Stimulated activated naive CD8-positive, alpha-beta T cell treated with anti-CD3 and anti-CD28 coated beads, Interleukin-15, Interleukin-2, amounts not matched to agents 100 ng/mL and 50 ng/mL, for 24 hours (primary cell): ENCODE measurements around the gene PPP1R13B.
"Not testable (repeated sequence)": the region's sequence is repeated elsewhere in the genome, so short reads cannot be mapped to it uniquely, and the experiment has no call there.

Source experiments
- H3K27ac Mint-ChIP-seq: one replicate; pipeline ENCODE4 v1.8.0; 2021; ENCODE audit warnings: mild to moderate bottlenecking, mixed read lengths
- H3K27me3 Mint-ChIP-seq: one replicate; pipeline ENCODE4 v1.8.0; 2021; ENCODE audit warnings: mixed read lengths
- H3K36me3 Mint-ChIP-seq: one replicate; pipeline ENCODE4 v1.8.0; 2021; ENCODE audit warnings: low read depth, mixed read lengths
- H3K4me1 Mint-ChIP-seq: one replicate; pipeline ENCODE4 v1.8.0; 2021; ENCODE audit warnings: low read depth, mixed read lengths
- H3K4me3 Mint-ChIP-seq: one replicate; pipeline ENCODE4 v1.8.0; 2021; ENCODE audit warnings: mild to moderate bottlenecking, mixed read lengths
- H3K9me3 Mint-ChIP-seq: one replicate; pipeline ENCODE4 v1.8.0; 2021; ENCODE audit warnings: mixed read lengths

Gene PPP1R13B

GRCh38 chr14:103808403-103809001 lies 38.9 kb downstream of the PPP1R13B start:
- H3K4me3 Mint-ChIP-seq = no peak overlapping the region
- peaks cover 14% of the 10 kb centered on the region for H3K4me1 Mint-ChIP-seq
- no peaks in the 10 kb centered on the region for H3K9me3 Mint-ChIP-seq
- no peaks in the 10 kb centered on the region for H3K36me3 Mint-ChIP-seq
- no peaks in the 10 kb centered on the region for H3K27me3 Mint-ChIP-seq
- H3K27ac Mint-ChIP-seq = no peak overlapping the region

GRCh38 chr14:103806805-103807204 lies 40.6 kb downstream of the PPP1R13B start:
- H3K4me3 Mint-ChIP-seq = no peak overlapping the region
- no peaks in the 10 kb centered on the region for H3K27me3 Mint-ChIP-seq
- no peaks in the 10 kb centered on the region for H3K36me3 Mint-ChIP-seq
- peaks cover 14% of the 10 kb centered on the region for H3K4me1 Mint-ChIP-seq
- H3K9me3 Mint-ChIP-seq = no peaks in the 10 kb centered on the region
- no peak overlapping the region for H3K27ac Mint-ChIP-seq

GRCh38 chr14:103805708-103806107 lies 41.7 kb downstream of the PPP1R13B start:
- H3K4me3 Mint-ChIP-seq = no peak overlapping the region
- H3K4me1 Mint-ChIP-seq = peaks cover 14% of the 10 kb centered on the region
- H3K27ac Mint-ChIP-seq = no peak overlapping the region
- no peaks in the 10 kb centered on the region for H3K9me3 Mint-ChIP-seq
- no peaks in the 10 kb centered on the region for H3K27me3 Mint-ChIP-seq
- no peaks in the 10 kb centered on the region for H3K36me3 Mint-ChIP-seq

- Mint-ChIP-seq H3K27ac (no peak overlapping the region), H3K4me3 (no peak overlapping the region)
These were observed 43.7 kb downstream of the PPP1R13B start for GRCh38 chr14:103803661-103804060.

GRCh38 chr14:103802356-103802755 lies 45.0 kb downstream of the PPP1R13B start:
- no peaks in the 10 kb centered on the region for H3K9me3 Mint-ChIP-seq
- H3K4me1 Mint-ChIP-seq = peaks cover 14% of the 10 kb centered on the region
- H3K27me3 Mint-ChIP-seq = no peaks in the 10 kb centered on the region
- H3K36me3 Mint-ChIP-seq = no peaks in the 10 kb centered on the region
- no peak overlapping the region for H3K4me3 Mint-ChIP-seq
- H3K27ac Mint-ChIP-seq = no peak overlapping the region

More at GRCh38 chr14:103803661-103804060, 43.7 kb downstream of the PPP1R13B start:
- Mint-ChIP-seq H3K9me3 (no peaks in the 10 kb centered on the region), H3K27me3 (no peaks in the 10 kb centered on the region), H3K36me3 (no peaks in the 10 kb centered on the region), H3K4me1 (peaks cover 14% of the 10 kb centered on the region)

GRCh38 chr14:103801459-103801858 lies 45.9 kb downstream of the PPP1R13B start:
- Mint-ChIP-seq H3K36me3 (no peaks in the 10 kb centered on the region), H3K27ac (no peak overlapping the region), H3K9me3 (no peaks in the 10 kb centered on the region), H3K27me3 (no peaks in the 10 kb centered on the region), H3K4me3 (no peak overlapping the region), H3K4me1 (peaks cover 8% of the 10 kb centered on the region)

- not testable (repeated sequence) for H3K27me3 Mint-ChIP-seq, H3K4me1 Mint-ChIP-seq, H3K9me3 Mint-ChIP-seq, H3K27ac Mint-ChIP-seq, H3K4me3 Mint-ChIP-seq
- peaks cover 12% of the 10 kb centered on the region for H3K36me3 Mint-ChIP-seq
These were observed 54.2 kb downstream of the PPP1R13B start for GRCh38 chr14:103793192-103793591.

GRCh38 chr14:103788086-103788485 lies 59.3 kb downstream of the PPP1R13B start:
- H3K27me3 Mint-ChIP-seq = no peaks in the 10 kb centered on the region
- peaks cover 7% of the 10 kb centered on the region for H3K36me3 Mint-ChIP-seq
- H3K9me3 Mint-ChIP-seq = no peaks in the 10 kb centered on the region
- H3K27ac Mint-ChIP-seq = no peak overlapping the region
- H3K4me1 Mint-ChIP-seq = no peaks in the 10 kb centered on the region
- no peak overlapping the region for H3K4me3 Mint-ChIP-seq

GRCh38 chr14:103782376-103782775 lies 65.0 kb downstream of the PPP1R13B start:
- no peak overlapping the region for H3K4me3 Mint-ChIP-seq
- H3K27me3 Mint-ChIP-seq = no peaks in the 10 kb centered on the region
- peaks cover under 1% of the 10 kb centered on the region for H3K36me3 Mint-ChIP-seq
- H3K27ac Mint-ChIP-seq = no peak overlapping the region
- no peaks in the 10 kb centered on the region for H3K9me3 Mint-ChIP-seq
- no peaks in the 10 kb centered on the region for H3K4me1 Mint-ChIP-seq

- peaks cover 29% of the 10 kb centered on the region for H3K36me3 Mint-ChIP-seq
- H3K4me3 Mint-ChIP-seq, H3K9me3 Mint-ChIP-seq, H3K4me1 Mint-ChIP-seq, H3K27ac Mint-ChIP-seq, H3K27me3 Mint-ChIP-seq: not testable (repeated sequence)
These were observed 71.1 kb downstream of the PPP1R13B start for GRCh38 chr14:103776319-103776718.

GRCh38 chr14:103775506-103775905 lies 71.9 kb downstream of the PPP1R13B start:
- no peaks in the 10 kb centered on the region for H3K4me1 Mint-ChIP-seq
- H3K4me3 Mint-ChIP-seq = no peak overlapping the region
- H3K27me3 Mint-ChIP-seq = no peaks in the 10 kb centered on the region
- H3K36me3 Mint-ChIP-seq = peaks cover 29% of the 10 kb centered on the region
- no peaks in the 10 kb centered on the region for H3K9me3 Mint-ChIP-seq
- no peak overlapping the region for H3K27ac Mint-ChIP-seq

GRCh38 chr14:103773521-103773920 lies 73.9 kb downstream of the PPP1R13B start:
- Mint-ChIP-seq H3K9me3 (no peaks in the 10 kb centered on the region), H3K36me3 (peaks cover 29% of the 10 kb centered on the region), H3K4me1 (no peaks in the 10 kb centered on the region), H3K4me3 (no peak overlapping the region), H3K27me3 (no peaks in the 10 kb centered on the region), H3K27ac (no peak overlapping the region)

GRCh38 chr14:103772078-103772712 lies 75.2 kb downstream of the PPP1R13B start:
- no peaks in the 10 kb centered on the region for H3K4me1 Mint-ChIP-seq
- no peak overlapping the region for H3K27ac Mint-ChIP-seq
- peaks cover 27% of the 10 kb centered on the region for H3K36me3 Mint-ChIP-seq
- H3K4me3 Mint-ChIP-seq = no peak overlapping the region
- no peaks in the 10 kb centered on the region for H3K27me3 Mint-ChIP-seq
- H3K9me3 Mint-ChIP-seq = no peaks in the 10 kb centered on the region

GRCh38 chr14:103770902-103771301 lies 76.5 kb downstream of the PPP1R13B start:
- H3K4me1 Mint-ChIP-seq = no peaks in the 10 kb centered on the region
- no peaks in the 10 kb centered on the region for H3K9me3 Mint-ChIP-seq
- H3K27ac Mint-ChIP-seq = no peak overlapping the region
- H3K27me3 Mint-ChIP-seq = no peaks in the 10 kb centered on the region
- H3K36me3 Mint-ChIP-seq = peaks cover 25% of the 10 kb centered on the region
- H3K4me3 Mint-ChIP-seq = no peak overlapping the region

GRCh38 chr14:103770500-103770899 lies 76.9 kb downstream of the PPP1R13B start:
- H3K4me3 Mint-ChIP-seq = no peak overlapping the region
- H3K36me3 Mint-ChIP-seq = peaks cover 25% of the 10 kb centered on the region
- H3K9me3 Mint-ChIP-seq = no peaks in the 10 kb centered on the region
- H3K27ac Mint-ChIP-seq = no peak overlapping the region
- no peaks in the 10 kb centered on the region for H3K27me3 Mint-ChIP-seq
- H3K4me1 Mint-ChIP-seq = no peaks in the 10 kb centered on the region

- Mint-ChIP-seq H3K4me1 (peaks cover 6% of the 10 kb centered on the region), H3K27me3 (no peaks in the 10 kb centered on the region), H3K9me3 (no peaks in the 10 kb centered on the region), H3K36me3 (peaks cover 8% of the 10 kb centered on the region), H3K4me3 (no peak overlapping the region), H3K27ac (no peak overlapping the region)
These were observed 80.0 kb downstream of the PPP1R13B start for GRCh38 chr14:103767336-103767894.
